Right lung (tissue), 5 donors: Measurements from ENCODE around the gene RNF151. TPM values are rescaled to one million over a fixed set of nuclear protein-coding genes. Genes with fewer than 3 reads are reported as not detected.

Source experiments
- DNase-seq, 2 donors: peaks; one replicate each; pipeline ENCODE4 v3.0.0-alpha.2; 2013
- polyA plus RNA-seq, 5 donors: library from polyadenylated mRNA; unstranded; fragments of 120-200 nt; gene quantifications; one replicate each; pipeline versions ENCODE4 v1.2.1 to v1.2.3, GENCODE V29; 2013; ENCODE audit warnings: inconsistent platforms in 1 of 5, low replicate concordance in 1 of 5; ENCODE audit not compliant: insufficient read length in 5 of 5, insufficient read depth in 1 of 5

RNF151 gene
- polyA plus RNA-seq, 5 donors, result 0.13 TPM; not detected in 4

GRCh38 chr16:1976951-1977874 is 10.6 kb downstream of the RNF151 start:
- no peak for DNase-seq

DNA sequence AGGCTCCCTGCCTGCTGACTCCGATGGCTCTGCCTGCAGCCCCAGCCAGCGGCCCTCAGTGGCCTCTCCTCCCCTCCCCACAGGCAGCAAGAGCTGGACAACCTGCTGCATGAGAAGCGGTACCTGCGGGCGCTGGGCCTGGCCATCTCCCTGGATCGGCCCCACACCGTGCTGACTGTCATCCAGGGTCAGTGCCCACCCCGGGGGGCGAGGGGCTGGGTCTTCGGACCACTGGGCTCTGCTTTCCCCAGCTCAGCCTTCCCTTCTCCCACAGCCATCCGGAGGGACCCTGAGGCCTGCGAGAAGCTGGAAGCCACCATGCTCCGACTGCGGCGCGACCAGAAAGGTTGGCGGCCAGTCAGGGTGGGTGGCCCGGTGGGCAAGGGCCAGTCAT is 11.2 kb downstream of the RNF151 start:
- DNase-seq, result no peak

DNA sequence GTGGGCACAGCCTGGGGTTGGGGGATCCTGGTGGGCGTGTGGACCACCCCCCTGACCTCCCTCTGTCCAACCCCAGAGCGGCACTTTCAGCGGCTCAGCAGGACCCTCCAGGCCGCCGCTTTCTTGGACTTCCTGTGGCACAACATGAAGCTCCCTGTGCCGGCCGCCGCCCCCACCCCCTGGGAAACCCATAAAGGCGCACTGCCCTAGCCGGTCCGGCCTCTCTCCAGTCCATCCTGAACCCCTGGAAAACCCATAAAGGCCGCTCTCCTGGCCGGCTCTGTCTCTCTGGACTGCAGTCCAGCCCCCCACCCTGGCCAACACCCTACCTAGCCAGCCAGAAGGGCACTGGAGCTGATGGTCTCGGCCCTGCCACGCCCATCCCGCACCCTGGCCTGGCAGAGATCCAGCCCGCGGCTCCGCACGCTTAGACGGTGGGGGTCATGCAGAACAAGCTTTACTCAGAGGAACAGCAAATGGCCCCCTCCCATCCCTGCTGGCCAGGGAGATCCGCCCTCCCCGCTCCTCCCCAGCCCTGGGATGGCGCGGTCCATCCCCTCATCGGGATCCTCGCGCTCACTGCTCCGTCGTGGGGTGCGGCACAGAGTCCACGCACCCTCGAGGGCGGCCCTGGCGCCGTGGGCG is 11.9 kb downstream of the RNF151 start:
- no peak for DNase-seq

- DNase-seq, result no peak
These were observed 12.8 kb downstream of the RNF151 start for GRCh38 chr16:1979271-1980029.

DNA sequence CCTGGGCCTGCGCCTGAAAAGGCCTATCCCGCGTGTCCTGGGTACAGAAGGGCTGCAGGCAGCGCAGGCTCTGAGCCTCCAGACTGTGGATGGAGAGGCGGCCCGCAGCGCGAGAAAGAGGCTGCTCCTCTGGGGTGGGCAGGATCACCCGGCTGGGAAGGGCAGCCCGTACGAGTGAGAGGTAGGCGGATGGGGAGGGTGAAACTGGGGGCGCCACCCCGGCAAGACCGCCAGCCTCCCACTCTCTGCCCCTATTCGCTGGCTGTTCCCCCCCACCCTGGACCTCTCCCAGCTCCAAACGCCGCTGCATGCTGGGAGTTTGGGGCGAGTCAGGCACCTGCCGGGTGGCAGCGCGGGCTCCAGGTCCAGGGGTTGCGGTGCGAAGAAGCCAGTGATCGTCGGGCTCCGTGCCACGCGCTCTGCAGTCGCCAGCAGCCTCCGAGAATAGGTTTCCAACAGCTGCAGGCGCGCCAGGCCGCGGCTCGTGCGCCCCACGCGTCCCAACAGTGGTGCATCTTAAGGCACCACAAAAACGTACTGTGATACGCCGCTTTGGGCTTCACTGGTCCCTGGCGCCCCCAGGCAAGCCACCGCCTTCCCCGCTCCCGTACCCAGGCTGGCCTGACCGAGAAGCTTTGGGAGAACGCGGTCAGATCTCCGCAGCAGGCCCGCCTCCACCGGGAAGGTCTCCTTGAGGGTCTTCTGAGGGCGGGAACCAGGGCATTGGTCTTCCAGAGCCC is 13.5 kb downstream of the RNF151 start:
- no peak for DNase-seq

DNA sequence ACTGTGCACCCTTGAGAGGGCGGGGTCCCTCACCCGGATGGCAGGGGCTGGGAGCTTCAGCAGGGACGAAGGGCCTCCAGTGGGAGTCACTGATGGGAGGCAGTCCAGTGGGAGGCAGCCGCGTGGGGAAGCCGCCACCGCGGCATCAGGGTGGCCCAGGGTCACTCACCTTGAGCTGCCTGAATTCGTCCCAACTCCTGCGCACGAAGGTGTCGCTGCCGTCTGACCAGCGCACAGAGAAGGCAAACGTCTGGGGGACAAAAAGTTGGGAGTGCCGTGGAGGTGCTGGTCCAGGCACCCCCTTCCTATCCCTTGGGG is 14.1 kb downstream of the RNF151 start:
- DNase-seq, result no peak

DNA sequence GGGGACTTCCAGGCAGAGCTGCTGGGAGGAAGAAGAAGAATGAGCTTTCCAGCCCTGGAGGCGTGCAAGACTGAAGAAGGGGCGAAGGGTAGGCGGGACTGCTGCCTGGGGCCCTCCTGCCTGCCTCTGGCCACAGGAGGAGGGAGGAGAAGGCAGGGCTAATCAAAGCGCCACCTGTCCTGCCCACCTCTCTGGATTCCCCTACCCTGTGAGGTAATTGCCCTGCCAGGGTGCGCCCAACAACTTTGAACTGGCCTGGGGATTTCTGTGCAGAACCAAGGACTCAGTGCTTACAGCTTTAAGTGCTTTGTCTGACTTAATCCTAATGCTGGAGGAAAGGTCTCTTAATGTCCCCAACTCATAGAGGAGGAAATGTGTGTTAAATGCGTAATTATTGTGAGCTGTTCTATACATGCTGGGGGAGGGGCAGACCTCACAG is 14.8 kb downstream of the RNF151 start, which contains the start of gene NOXO1:
Gene NOXO1 (minus strand): TSS at position 72 of the 439 bp plus-strand sequence. CDS start 290 bp downstream, outside the sequence.
- DNase-seq, result no peak

DNA sequence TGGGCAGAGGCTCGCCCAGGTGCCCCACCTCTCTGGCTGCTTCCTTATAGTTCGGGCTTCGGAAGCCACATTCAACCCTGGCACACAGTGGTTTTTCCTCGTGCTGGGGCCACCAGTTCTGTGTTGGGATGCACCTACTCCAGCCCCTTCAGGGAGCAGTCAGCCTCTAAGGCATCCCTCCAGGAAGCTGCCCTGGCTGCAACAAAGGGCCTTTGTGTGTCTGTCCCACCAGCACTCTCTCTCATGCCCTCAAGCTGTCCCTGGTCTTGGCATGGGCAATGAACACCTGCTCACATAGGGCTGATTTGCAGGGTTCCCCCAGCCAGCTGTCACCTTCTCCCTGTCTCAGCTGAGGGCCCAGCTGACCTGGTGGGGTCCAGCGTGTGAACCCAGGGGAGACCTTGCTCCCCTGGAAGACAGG is 15.4 kb downstream of the RNF151 start:
- DNase-seq, result no peak

DNA sequence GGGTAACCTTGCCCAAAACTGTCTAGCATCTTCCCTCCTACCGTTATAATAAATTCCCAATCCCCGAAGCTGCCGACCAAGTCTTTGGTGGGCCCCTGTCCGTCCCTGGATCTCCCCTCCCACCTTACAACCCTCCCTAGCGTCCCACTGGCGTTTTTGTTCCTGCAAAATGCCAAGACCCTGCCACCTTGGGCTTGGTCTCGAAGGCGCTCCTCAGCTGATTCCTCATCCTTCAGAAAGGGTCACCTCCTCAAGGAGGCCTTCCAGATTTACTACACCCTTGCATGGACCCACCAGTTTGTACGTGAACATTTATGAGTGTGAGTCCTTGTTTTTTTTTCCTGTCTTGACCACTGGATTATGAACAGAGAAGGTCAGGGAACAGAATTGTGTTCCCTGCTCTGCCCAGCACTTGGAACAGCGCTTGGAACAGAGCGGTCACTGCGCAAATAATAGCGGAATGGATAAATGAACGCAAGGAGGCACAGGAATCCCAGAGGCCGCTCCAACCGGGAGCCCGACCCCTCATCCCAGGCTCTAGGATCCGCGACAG is 16.4 kb downstream of the RNF151 start:
- no peak for DNase-seq

- peak; percentile 91 to 92 for DNase-seq
These were observed 17.1 kb downstream of the RNF151 start, which contains the start of gene GFER for GRCh38 chr16:1983544-1984346. Gene GFER (plus strand): TSS chr16:1984193. CDS start chr16:1984219, 26 bp downstream.

GRCh38 chr16:1984347-1985225 is 17.9 kb downstream of the RNF151 start:
- DNase-seq, result no peak

DNA sequence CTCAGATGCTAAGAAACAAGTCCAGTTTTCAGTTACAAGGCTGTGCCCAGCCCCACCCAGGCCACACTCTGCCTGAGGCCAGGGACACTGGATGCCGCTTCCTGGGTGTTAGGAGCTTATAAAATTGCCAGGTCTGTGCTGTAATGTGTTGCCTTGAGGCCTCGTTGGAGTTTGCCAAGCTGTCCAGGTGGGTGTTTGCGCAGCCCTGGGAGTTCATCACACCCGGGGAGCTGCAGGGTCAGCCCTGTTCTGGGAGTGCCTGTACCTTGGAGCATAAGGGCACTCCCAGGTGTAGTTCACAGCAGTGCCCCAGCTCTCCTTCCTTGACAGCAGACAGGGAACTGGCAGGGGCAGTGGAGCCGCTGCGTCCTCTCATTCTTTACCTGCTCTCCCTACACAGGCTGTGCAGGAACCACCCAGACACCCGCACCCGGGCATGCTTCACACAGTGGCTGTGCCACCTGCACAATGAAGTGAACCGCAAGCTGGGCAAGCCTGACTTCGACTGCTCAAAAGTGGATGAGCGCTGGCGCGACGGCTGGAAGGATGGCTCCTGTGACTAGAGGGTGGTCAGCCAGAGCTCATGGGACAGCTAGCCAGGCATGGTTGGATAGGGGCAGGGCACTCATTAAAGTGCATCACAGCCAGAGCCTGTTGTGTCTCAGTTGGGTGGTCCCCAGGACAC is 19.0 kb downstream of the RNF151 start:
- no peak for DNase-seq

GRCh38 chr16:1987198-1987597 is 20.5 kb downstream of the RNF151 start:
- no peak for DNase-seq

DNA sequence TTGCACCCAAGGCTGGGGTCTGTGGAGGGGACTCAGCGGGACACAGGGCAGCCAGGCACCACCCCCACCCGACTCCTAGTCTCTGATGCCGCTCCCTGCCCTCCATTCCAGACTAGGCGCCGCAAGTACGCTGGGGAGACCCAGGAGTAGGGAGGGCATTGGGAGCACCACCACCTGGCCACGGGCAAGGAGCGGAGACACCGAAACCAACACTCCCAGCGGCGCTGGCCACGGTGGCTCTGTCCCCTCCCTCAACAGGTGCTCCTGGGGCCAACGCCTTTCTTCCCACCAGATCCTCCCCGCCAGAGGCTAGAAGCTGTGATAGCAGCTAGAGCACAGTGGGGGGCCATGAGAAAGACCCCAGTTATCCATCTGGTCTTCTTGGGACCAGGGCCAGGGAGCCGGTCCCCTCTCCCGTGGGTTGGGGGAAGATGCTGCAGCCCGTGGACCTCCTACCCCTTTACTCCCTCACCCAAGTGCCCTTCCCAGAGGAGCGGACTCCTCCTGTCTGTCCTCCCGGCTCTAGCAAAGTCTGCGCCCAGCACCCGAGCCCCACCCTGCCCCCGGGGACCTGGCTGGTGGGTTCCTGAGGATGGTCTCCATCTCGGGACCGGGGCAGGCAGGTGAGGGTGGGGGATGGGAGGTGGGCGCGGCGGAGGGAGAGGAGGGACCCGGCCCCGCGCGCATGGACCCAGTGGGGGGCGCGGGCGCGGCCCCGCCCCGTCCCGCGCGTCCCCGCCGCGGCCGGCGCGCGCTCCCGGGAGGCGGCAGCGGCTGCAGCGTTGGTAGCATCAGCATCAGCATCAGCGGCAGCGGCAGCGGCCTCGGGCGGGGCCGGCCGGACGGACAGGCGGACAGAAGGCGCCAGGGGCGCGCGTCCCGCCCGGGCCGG is 22.8 kb downstream of the RNF151 start, which contains the start of gene SYNGR3:
Gene SYNGR3 (plus strand): TSS at position 762 of the 892 bp plus-strand sequence. CDS start 133 bp downstream, outside the sequence.
- DNase-seq, result no peak

DNA sequence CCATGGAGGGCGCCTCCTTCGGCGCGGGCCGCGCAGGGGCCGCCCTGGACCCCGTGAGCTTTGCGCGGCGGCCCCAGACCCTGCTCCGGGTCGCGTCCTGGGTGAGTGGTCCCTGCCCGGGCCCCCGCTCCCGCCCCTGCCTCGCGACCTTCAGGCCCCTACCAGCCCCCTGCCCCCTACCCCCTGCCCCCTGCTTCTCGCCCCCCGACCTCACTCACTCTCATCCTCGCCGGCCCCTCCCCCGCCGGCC is 23.4 kb downstream of the RNF151 start:
- DNase-seq, result no peak

GRCh38 chr16:1990351-1991134 is 23.9 kb downstream of the RNF151 start:
- DNase-seq, result no peak

DNA sequence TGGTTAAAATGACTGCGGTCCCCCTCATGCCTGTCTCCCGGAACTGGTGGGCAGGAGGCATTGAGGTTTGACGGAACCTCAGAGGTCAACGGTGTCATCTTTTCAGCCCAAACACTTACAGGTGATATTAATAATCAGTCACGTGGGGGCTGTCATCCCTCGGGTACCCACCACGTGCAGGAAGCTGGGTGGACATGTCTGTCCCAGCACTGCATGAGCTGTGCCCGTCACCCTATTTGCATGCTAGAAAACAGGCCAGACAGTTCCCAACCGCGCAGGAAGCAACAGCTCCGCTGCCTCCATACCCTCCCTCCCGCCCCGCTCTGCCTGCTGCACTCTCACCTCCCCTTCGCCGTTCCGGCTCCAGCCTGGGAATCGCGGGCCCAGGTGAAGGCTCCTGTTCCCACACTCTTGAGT is 24.5 kb downstream of the RNF151 start:
- DNase-seq, result no peak
